ENCODE data around the gene FAR2. TPM values are rescaled to one million over a fixed set of nuclear protein-coding genes. Genes with fewer than 3 reads are reported as not detected.

FAR2 gene
- total RNA-seq, 2 donors from 2014 or later = 1.0 TPM; not detected in 1

GRCh38 chr12:29264424-29264823 is 115.3 kb downstream of the FAR2 start:
- TF ChIP-seq CTCF (IDR thresholded peaks at IDR 0.05) = no peak
- no peak for TF ChIP-seq POLR2A (IDR thresholded peaks at IDR 0.05)
- Histone ChIP-seq H3K4me3 (no peak overlapping the region), H3K4me1 (no peaks in the 10 kb centered on the region), H3K27me3 (no peaks in the 10 kb centered on the region), H3K9me3 (peaks cover 0 to 4% (median 0%) of the 10 kb centered on the region in 3 donors), H3K36me3 (replicated peaks in 1 of 2; ENCODE audit: insufficient read depth in 1 of 2, low read depth in 2 of 2) (no peaks in the 10 kb centered on the region), H3K27ac (no peak overlapping the region)
- ATAC-seq (no peak), DNase-seq (no peak)
- intact Hi-C loops (cut with DNase I) = no loop called here

GRCh38 chr12:29269706-29270408 is 120.8 kb downstream of the FAR2 start:
- no peaks in the 10 kb centered on the region for H3K4me1 ChIP-seq
- DNase-seq (no peak), ATAC-seq (no peak)
- no peak for TF ChIP-seq POLR2A (IDR thresholded peaks at IDR 0.05)
- no peak for TF ChIP-seq CTCF (IDR thresholded peaks at IDR 0.05)
- 71 to 72% methylated on average over 5 of the region's 5 CpGs for WGBS, 2 donors
- H3K36me3 ChIP-seq (replicated peaks in 1 of 2; ENCODE audit: insufficient read depth in 1 of 2, low read depth in 2 of 2) = no peaks in the 10 kb centered on the region
- no peak overlapping the region for H3K4me3 ChIP-seq
- no peak overlapping the region for H3K27ac ChIP-seq
- no peaks in the 10 kb centered on the region for H3K27me3 ChIP-seq
- intact Hi-C loops (cut with DNase I) = no loop called here
- H3K9me3 ChIP-seq = peaks cover 0 to 4% (median 0%) of the 10 kb centered on the region in 3 donors

- H3K4me3 ChIP-seq = no peak overlapping the region
- H3K27ac ChIP-seq = no peak overlapping the region
- ATAC-seq (no peak), DNase-seq (no peak)
- intact Hi-C loops (cut with DNase I) = no loop called here
- no peaks in the 10 kb centered on the region for H3K36me3 ChIP-seq (replicated peaks in 1 of 2; ENCODE audit: insufficient read depth in 1 of 2, low read depth in 2 of 2)
- TF ChIP-seq POLR2A (IDR thresholded peaks at IDR 0.05) (no peak), CTCF (IDR thresholded peaks at IDR 0.05) (no peak)
- no peaks in the 10 kb centered on the region for H3K4me1 ChIP-seq
- no peaks in the 10 kb centered on the region for H3K27me3 ChIP-seq
- 77 to 82% methylated on average over 5 of the region's 5 CpGs for WGBS, 2 donors
- H3K9me3 ChIP-seq = no peaks in the 10 kb centered on the region
These were observed 121.4 kb downstream of the FAR2 start for GRCh38 chr12:29270446-29270845.

GRCh38 chr12:29273178-29273843 is 124.2 kb downstream of the FAR2 start:
- no peak overlapping the region for H3K4me3 ChIP-seq
- intact Hi-C loops (cut with DNase I) = no loop called here
- TF ChIP-seq CTCF (IDR thresholded peaks at IDR 0.05) = no peak
- TF ChIP-seq POLR2A (IDR thresholded peaks at IDR 0.05) = no peak
- 50 to 71% methylated on average over 2 to 7 of the region's 7 CpGs for WGBS, 2 donors
- H3K9me3 ChIP-seq = no peaks in the 10 kb centered on the region
- H3K36me3 ChIP-seq (replicated peaks in 1 of 2; ENCODE audit: insufficient read depth in 1 of 2, low read depth in 2 of 2) = no peaks in the 10 kb centered on the region
- H3K27me3 ChIP-seq = no peaks in the 10 kb centered on the region
- ATAC-seq (no peak), DNase-seq (no peak)
- H3K27ac ChIP-seq = no peak overlapping the region
- H3K4me1 ChIP-seq = no peaks in the 10 kb centered on the region

GRCh38 chr12:29275834-29276233 is 126.8 kb downstream of the FAR2 start:
- intact Hi-C loops (cut with DNase I) = no loop called here
- 80 to 81% methylated on average over 3 of the region's 3 CpGs for WGBS, 2 donors
- ATAC-seq (no peak), DNase-seq (no peak)
- Histone ChIP-seq H3K4me1 (no peaks in the 10 kb centered on the region), H3K36me3 (replicated peaks in 1 of 2; ENCODE audit: insufficient read depth in 1 of 2, low read depth in 2 of 2) (no peaks in the 10 kb centered on the region), H3K9me3 (no peaks in the 10 kb centered on the region), H3K4me3 (no peak overlapping the region), H3K27me3 (no peaks in the 10 kb centered on the region), H3K27ac (no peak overlapping the region)
- no peak for TF ChIP-seq POLR2A (IDR thresholded peaks at IDR 0.05)
- TF ChIP-seq CTCF (IDR thresholded peaks at IDR 0.05) = no peak
